Endothelial cell (in vitro differentiated cells): ENCODE data around the gene CHD6. TPM values are rescaled to one million over a fixed set of nuclear protein-coding genes. Genes with fewer than 3 reads are reported as not detected.

Experiments used
- DNase-seq: peaks from one replicate; pipeline ENCODE4 v3.0.0; 2021; ENCODE audit warnings: low spot score
- H3K27ac Mint-ChIP-seq: one replicate; pipeline ENCODE4 v1.8.0; 2021; ENCODE audit warnings: mixed read lengths, inconsistent platforms; ENCODE audit not compliant: unreplicated experiment
- H3K27me3 Mint-ChIP-seq: one replicate; pipeline ENCODE4 v1.8.0; 2021; ENCODE audit warnings: mild to moderate bottlenecking, moderate library complexity, mixed read lengths, inconsistent platforms; ENCODE audit not compliant: unreplicated experiment
- H3K36me3 Mint-ChIP-seq: one replicate; pipeline ENCODE4 v1.8.0; 2021; ENCODE audit warnings: mild to moderate bottlenecking, low read depth, mixed read lengths, inconsistent platforms; ENCODE audit not compliant: unreplicated experiment
- H3K4me1 Mint-ChIP-seq: one replicate; pipeline ENCODE4 v1.8.0; 2021; ENCODE audit warnings: mild to moderate bottlenecking, mixed read lengths, inconsistent platforms; ENCODE audit not compliant: unreplicated experiment
- H3K4me3 Mint-ChIP-seq: one replicate; pipeline ENCODE4 v1.8.0; 2021; ENCODE audit warnings: mild to moderate bottlenecking, mixed read lengths, inconsistent platforms; ENCODE audit not compliant: unreplicated experiment
- H3K9me3 Mint-ChIP-seq: one replicate; pipeline ENCODE4 v1.8.0; 2021; ENCODE audit warnings: mixed read lengths, inconsistent platforms; ENCODE audit not compliant: unreplicated experiment
- total RNA-seq: library from RNA; stranded (reverse); fragmentation: NEBNext Ultra II Directional; extraction: Animal tissue kit (Norgen Biotek cat#: 25700); gene quantifications from one replicate; pipeline ENCODE4 v1.2.1, GENCODE V29; 2021; ENCODE audit not compliant: unreplicated experiment
- TF ChIP-seq, protein P1 (sequence below): fragments of 200-600 bp; sonication (generic); IDR thresholded peaks from one replicate; pipeline ENCODE4 v1.5.0; 2021; ENCODE audit warnings: antibody characterized with exemption; ENCODE audit not compliant: unreplicated experiment

CHD6 gene
- total RNA-seq, 1 donor from 2014 or later, result 71.8 TPM

GRCh38 chr20:41407607-41408006 is 210.6 kb downstream of the CHD6 start:
- H3K4me1 Mint-ChIP-seq, result peaks cover 30% of the 10 kb centered on the region
- no peak overlapping the region for H3K27ac Mint-ChIP-seq
- H3K9me3 Mint-ChIP-seq, result no peaks in the 10 kb centered on the region
- TF ChIP-seq, protein P1, sequence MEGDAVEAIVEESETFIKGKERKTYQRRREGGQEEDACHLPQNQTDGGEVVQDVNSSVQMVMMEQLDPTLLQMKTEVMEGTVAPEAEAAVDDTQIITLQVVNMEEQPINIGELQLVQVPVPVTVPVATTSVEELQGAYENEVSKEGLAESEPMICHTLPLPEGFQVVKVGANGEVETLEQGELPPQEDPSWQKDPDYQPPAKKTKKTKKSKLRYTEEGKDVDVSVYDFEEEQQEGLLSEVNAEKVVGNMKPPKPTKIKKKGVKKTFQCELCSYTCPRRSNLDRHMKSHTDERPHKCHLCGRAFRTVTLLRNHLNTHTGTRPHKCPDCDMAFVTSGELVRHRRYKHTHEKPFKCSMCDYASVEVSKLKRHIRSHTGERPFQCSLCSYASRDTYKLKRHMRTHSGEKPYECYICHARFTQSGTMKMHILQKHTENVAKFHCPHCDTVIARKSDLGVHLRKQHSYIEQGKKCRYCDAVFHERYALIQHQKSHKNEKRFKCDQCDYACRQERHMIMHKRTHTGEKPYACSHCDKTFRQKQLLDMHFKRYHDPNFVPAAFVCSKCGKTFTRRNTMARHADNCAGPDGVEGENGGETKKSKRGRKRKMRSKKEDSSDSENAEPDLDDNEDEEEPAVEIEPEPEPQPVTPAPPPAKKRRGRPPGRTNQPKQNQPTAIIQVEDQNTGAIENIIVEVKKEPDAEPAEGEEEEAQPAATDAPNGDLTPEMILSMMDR, result no peak
- H3K36me3 Mint-ChIP-seq, result peaks cover 52% of the 10 kb centered on the region
- peaks cover 5% of the 10 kb centered on the region for H3K27me3 Mint-ChIP-seq
- H3K4me3 Mint-ChIP-seq, result no peak overlapping the region
- no peak for DNase-seq

- no peak for DNase-seq
- H3K36me3 Mint-ChIP-seq, result peaks cover 49% of the 10 kb centered on the region
- H3K27ac Mint-ChIP-seq, result no peak overlapping the region
- no peak overlapping the region for H3K4me3 Mint-ChIP-seq
- H3K9me3 Mint-ChIP-seq, result no peaks in the 10 kb centered on the region
- H3K27me3 Mint-ChIP-seq, result peaks cover 5% of the 10 kb centered on the region
- H3K4me1 Mint-ChIP-seq, result peaks cover 24% of the 10 kb centered on the region
- TF ChIP-seq, protein P1, result no peak
Measured at GRCh38 chr20:41406896-41407444, 211.2 kb downstream of the CHD6 start.

DNA sequence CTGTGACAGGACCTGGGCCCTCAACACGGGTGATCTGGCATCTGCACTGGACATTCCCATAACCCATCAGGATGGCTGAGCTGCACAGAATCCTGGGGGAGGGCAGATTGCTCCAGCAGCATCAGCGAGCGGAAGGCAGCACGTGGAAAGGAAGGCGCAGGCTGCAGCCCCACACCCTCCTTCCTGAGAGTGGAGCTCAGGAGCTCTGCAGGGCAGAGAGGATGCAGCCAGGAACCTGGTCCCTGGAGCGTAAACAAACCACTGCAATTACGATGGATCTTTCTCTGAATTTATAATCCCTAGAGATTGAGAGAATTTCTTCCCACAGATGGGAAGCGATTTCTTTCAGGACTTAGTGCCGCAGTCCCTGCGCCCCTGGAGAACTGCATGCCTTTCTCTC is 211.8 kb downstream of the CHD6 start:
- Mint-ChIP-seq H3K4me1 (peaks cover 18% of the 10 kb centered on the region), H3K36me3 (peaks cover 49% of the 10 kb centered on the region), H3K27ac (no peak overlapping the region), H3K27me3 (peaks cover 5% of the 10 kb centered on the region), H3K4me3 (no peak overlapping the region), H3K9me3 (no peaks in the 10 kb centered on the region)
- TF ChIP-seq, protein P1, result no peak
- no peak for DNase-seq

- no peak overlapping the region for H3K27ac Mint-ChIP-seq
- H3K36me3 Mint-ChIP-seq, result peaks cover 45% of the 10 kb centered on the region
- H3K4me3 Mint-ChIP-seq, result no peak overlapping the region
- no peaks in the 10 kb centered on the region for H3K9me3 Mint-ChIP-seq
- DNase-seq, result no peak
- peaks cover 7% of the 10 kb centered on the region for H3K27me3 Mint-ChIP-seq
- H3K4me1 Mint-ChIP-seq, result peaks cover 14% of the 10 kb centered on the region
- TF ChIP-seq, protein P1, result no peak
Measured at GRCh38 chr20:41405436-41405835, 212.7 kb downstream of the CHD6 start.

DNA sequence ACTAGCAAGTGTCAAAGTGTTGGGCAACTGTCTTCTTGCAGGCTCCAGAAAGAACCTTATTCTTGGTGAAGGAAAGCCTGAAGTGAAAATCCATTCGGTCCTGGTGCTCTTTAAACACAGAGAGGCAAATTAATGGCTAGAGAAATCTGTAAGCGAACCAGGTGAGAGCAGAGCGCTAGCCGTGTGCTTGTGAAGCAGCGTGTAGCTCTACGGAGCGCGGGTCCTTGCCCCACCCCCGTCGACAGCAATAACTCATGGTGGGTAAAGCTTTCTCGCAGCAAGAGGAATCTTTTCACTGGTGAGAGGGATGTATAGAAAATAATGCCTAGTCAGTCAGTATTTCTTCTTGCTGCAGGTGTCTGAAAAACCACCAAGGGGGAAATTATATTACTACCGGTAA is 214.6 kb downstream of the CHD6 start:
- Mint-ChIP-seq H3K27me3 (peaks cover 7% of the 10 kb centered on the region), H3K27ac (no peak overlapping the region), H3K4me1 (peaks cover 18% of the 10 kb centered on the region), H3K4me3 (no peak overlapping the region), H3K36me3 (peaks cover 32% of the 10 kb centered on the region), H3K9me3 (no peaks in the 10 kb centered on the region)
- TF ChIP-seq, protein P1, result no peak
- no peak for DNase-seq
